Left lung (tissue), 10 donors: Measurements from ENCODE around the gene CNTFR. TPM values are rescaled to one million over a fixed set of nuclear protein-coding genes. Genes with fewer than 3 reads are reported as not detected.

Experiments used
- ATAC-seq: fragments of 200-7000 bp; cut with Tn5 transposase; one replicate; pipeline ENCODE4 v1.9.1; 2020; ENCODE audit warnings: moderate library complexity
- DNase-seq, 4 donors: peaks; one replicate each; pipeline ENCODE4 v3.0.0-alpha.2; 2013 to 2020
- H3K27ac ChIP-seq, 2 donors: fragments of 200-600 bp; sonication (generic) in 1 of 2; one replicate each; pipeline versions ENCODE4 v1.5.0 to v1.8.0; 2020 to 2021
- H3K27me3 ChIP-seq, 2 donors: fragments of 200-600 bp; sonication (generic) in 1 of 2; one replicate each; pipeline versions ENCODE4 v1.5.0 to v1.8.0; 2020 to 2021
- H3K36me3 ChIP-seq, 2 donors: fragments of 200-600 bp; sonication (generic) in 1 of 2; one replicate each; pipeline versions ENCODE4 v1.5.0 to v1.8.0; 2020 to 2021
- H3K4me1 ChIP-seq, 2 donors: fragments of 200-600 bp; one replicate each; pipeline ENCODE4 v1.8.0; 2021
- H3K4me3 ChIP-seq, 2 donors: fragments of 200-600 bp; sonication (generic) in 1 of 2; one replicate each; pipeline versions ENCODE4 v1.5.0 to v1.8.0; 2020 to 2021; ENCODE audit warnings: mild to moderate bottlenecking in 1 of 2
- H3K9me3 ChIP-seq, 2 donors: fragments of 200-600 bp; sonication (generic) in 1 of 2; one replicate each; pipeline versions ENCODE4 v1.5.0 to v1.8.0; 2020 to 2021
- intact Hi-C, 2 donors: fragments of 100-400 bp; cut with DNase I; formaldehyde crosslinking; loops; one replicate each; pipeline versions ENCODE4 v1.11.2 to v1.14.2; 2022
- polyA plus RNA-seq, 6 donors: library from polyadenylated mRNA; unstranded; fragments of 120-200 nt; gene quantifications; one replicate each; pipeline ENCODE4 v1.2.1, GENCODE V29; 2013; ENCODE audit not compliant: insufficient read length in 6 of 6
- total RNA-seq, 2 donors: library from RNA; stranded (reverse); fragmentation: NEBNext Ultra II Directional; extraction: Animal tissue kit (Norgen Biotek cat#: 25700); gene quantifications; one replicate each; pipeline ENCODE4 v1.2.1, GENCODE V29; 2021
- TF ChIP-seq, protein P1 (sequence below), 2 donors: fragments of 200-600 bp; sonication (generic) in 1 of 2; IDR thresholded peaks; one replicate each; pipeline versions ENCODE4 v1.5.0 to v1.8.0; 2021; ENCODE audit warnings: antibody characterized with exemption in 2 of 2
- donor health status: DM: no; HTN: yes; CAD: no.
- donor health status: DM: no; HTN: no; CAD: no.

Gene CNTFR
- total and polyA plus RNA-seq, 8 donors = 0.90 to 35.6 (median 26.9) TPM

DNA sequence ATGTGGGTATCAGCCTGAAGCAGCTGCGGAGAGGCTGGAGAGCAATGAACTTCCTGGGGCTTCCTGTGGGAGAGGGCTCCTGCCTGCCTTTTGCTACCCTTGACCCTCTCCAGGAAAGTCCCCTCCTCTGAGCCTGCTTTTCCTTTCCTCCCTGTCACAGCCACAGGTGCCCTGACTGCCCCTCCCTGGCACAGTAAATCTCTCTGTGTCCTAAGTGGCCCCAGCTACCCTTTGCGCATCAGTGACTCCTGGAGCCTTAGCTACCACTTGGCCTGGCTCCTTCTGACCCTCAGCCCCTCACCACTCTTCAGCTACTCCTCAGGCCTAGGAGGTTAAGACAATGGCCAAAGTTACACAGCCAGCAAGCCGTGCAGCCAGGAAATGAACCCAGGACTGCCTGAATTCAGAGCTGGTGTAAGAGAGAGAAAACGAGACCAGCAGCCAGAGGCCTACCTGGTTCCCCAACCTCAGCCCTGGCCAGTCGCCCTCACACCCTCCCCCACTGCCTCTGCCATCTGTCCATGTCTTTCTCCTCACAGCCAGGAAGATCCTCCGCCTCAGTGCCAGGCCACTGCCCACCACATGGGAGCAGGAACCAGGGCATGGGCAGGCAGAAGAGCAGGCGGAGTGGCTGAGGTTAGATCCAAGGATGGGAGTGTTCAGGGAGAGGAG, 18.6 kb downstream of the CNTFR start:
- TF ChIP-seq, protein P1, sequence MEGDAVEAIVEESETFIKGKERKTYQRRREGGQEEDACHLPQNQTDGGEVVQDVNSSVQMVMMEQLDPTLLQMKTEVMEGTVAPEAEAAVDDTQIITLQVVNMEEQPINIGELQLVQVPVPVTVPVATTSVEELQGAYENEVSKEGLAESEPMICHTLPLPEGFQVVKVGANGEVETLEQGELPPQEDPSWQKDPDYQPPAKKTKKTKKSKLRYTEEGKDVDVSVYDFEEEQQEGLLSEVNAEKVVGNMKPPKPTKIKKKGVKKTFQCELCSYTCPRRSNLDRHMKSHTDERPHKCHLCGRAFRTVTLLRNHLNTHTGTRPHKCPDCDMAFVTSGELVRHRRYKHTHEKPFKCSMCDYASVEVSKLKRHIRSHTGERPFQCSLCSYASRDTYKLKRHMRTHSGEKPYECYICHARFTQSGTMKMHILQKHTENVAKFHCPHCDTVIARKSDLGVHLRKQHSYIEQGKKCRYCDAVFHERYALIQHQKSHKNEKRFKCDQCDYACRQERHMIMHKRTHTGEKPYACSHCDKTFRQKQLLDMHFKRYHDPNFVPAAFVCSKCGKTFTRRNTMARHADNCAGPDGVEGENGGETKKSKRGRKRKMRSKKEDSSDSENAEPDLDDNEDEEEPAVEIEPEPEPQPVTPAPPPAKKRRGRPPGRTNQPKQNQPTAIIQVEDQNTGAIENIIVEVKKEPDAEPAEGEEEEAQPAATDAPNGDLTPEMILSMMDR (IDR thresholded peaks at IDR 0.05) = no peak
- intact Hi-C loops = no loop called here
- H3K9me3 ChIP-seq = no peaks in the 10 kb centered on the region
- H3K36me3 ChIP-seq = no peaks in the 10 kb centered on the region
- no peak overlapping the region for H3K27ac ChIP-seq
- H3K4me1 ChIP-seq = no peaks in the 10 kb centered on the region
- DNase-seq = peak in 1 of 4 donors; percentile 60
- no peak for ATAC-seq
- no peak overlapping the region for H3K4me3 ChIP-seq
- peaks cover 0 to 62% of the 10 kb centered on the region in 2 donors for H3K27me3 ChIP-seq

DNA sequence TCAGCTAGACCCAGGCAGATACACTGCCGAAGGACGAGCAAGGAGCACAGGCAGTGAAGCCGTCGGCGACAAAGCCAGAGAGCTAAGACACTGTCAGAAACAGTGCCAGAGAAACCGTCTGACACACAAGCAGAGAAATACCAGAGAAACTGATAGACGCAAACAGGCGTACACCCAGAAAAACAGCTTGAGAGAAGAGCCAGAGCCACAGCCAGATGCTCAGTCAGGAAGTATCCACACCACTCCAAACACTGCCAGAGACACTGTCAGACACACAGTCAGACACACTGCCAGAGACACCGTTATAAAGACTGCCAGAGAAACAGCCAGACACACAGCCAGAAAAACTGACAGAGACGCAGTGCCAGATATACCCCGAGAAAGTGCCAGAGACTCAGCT, 19.1 kb downstream of the CNTFR start:
- TF ChIP-seq, protein P1 (IDR thresholded peaks at IDR 0.05) = no peak
- intact Hi-C loops = no loop called here
- ATAC-seq (no peak), DNase-seq (peak in 2 of 4 donors; percentile 23 to 76)
- no peaks in the 10 kb centered on the region for H3K9me3 ChIP-seq
- H3K4me1 ChIP-seq = no peaks in the 10 kb centered on the region
- no peak overlapping the region for H3K27ac ChIP-seq
- H3K4me3 ChIP-seq = no peak overlapping the region
- H3K36me3 ChIP-seq = no peaks in the 10 kb centered on the region
- H3K27me3 ChIP-seq = peaks cover 0 to 62% of the 10 kb centered on the region in 2 donors

DNA sequence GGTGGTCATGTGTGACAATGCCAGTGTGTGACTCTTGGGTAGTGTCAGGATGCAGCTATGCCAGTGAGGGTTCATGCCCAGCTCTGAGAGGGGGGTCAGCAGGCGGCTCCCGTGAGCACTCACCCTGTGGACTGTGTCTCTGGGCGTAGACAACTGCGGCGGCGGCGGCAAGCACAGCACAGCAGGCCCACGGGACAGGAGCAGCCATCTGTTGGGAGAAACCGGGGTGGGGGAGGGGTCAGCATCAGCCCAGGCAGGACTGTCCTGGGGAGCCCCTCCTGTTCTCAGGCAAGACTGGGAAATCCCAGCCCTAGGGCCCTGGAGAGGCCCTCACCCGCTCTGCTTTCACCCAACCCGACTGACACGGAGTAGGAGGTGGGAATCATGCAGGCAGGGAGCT, 20.8 kb downstream of the CNTFR start:
- Histone ChIP-seq H3K4me3 (no peak overlapping the region), H3K4me1 (no peaks in the 10 kb centered on the region), H3K27me3 (peaks cover 0 to 56% of the 10 kb centered on the region in 2 donors), H3K36me3 (no peaks in the 10 kb centered on the region), H3K27ac (no peak overlapping the region), H3K9me3 (no peaks in the 10 kb centered on the region)
- intact Hi-C loops = no loop called here
- ATAC-seq (no peak), DNase-seq (peak in 1 of 4 donors; percentile 55)
- TF ChIP-seq, protein P1 (IDR thresholded peaks at IDR 0.05) = no peak

DNA sequence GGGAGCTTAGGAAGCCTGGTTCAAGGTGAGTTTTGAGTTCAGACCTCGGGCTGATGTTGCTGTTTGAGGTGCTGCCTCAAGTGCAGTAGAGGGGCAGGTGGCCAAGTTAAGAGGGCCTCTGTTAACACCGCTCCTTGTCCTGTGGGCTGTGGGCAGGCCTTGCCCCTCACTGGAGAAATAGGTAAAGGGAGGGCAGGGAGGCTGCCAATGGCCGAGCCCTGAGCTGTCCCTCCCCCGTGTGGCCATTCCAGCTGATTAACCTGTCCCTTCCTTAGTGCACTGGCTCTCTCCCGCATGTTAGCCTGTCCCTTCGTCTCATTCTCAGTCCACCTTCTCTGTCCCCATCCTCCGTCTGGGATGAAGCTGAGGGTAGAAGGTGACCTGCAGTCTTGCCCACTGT, 21.4 kb downstream of the CNTFR start:
- intact Hi-C loops = no loop called here
- Histone ChIP-seq H3K4me1 (no peaks in the 10 kb centered on the region), H3K9me3 (no peaks in the 10 kb centered on the region), H3K27me3 (peaks cover 0 to 56% of the 10 kb centered on the region in 2 donors), H3K4me3 (no peak overlapping the region), H3K36me3 (no peaks in the 10 kb centered on the region), H3K27ac (no peak overlapping the region)
- TF ChIP-seq, protein P1 (IDR thresholded peaks at IDR 0.05) = no peak
- ATAC-seq (no peak), DNase-seq (peak in 1 of 4 donors; percentile 34)

DNA sequence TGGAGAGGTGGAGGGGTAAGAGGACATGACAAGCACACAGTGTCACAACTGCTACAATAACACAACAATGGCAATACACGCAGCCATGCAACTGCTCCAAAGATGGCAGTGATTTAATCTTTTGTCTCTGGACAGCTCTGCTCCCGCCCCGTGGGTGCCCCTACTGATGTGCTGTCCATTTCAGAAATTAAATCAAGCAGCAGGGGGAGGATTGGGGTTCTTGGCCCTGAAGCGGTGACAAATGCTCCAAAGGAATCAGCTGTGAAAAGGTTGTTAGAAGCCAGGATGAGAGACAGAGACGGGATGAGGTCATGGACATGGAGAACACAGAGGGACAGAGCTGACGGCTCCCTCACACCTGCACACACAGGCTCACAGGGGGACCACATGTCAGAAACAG, 22.6 kb downstream of the CNTFR start:
- Histone ChIP-seq H3K36me3 (no peaks in the 10 kb centered on the region), H3K9me3 (peaks cover 0 to 3% of the 10 kb centered on the region in 2 donors), H3K4me3 (no peak overlapping the region), H3K4me1 (no peaks in the 10 kb centered on the region), H3K27ac (no peak overlapping the region), H3K27me3 (peaks cover 0 to 58% of the 10 kb centered on the region in 2 donors)
- DNase-seq (no peak), ATAC-seq (no peak)
- intact Hi-C loops = no loop called here
- TF ChIP-seq, protein P1 (IDR thresholded peaks at IDR 0.05) = no peak
